ENCODE data around the gene EPHB6.

- TF ChIP-seq CTCF (IDR thresholded peaks at IDR 0.05; ENCODE audit: low read length) (no peak), EZH2 (IDR thresholded peaks at IDR 0.05; ENCODE audit: borderline replicate concordance, low read length) (no peak)
These were observed 42.8 kb downstream of the EPHB6 start for GRCh38 chr7:142897691-142898090.

Data from OCI-LY1 (cell line).